ENCODE data around the gene GABARAPL2.
"Not testable (repeated sequence)": the region's sequence is repeated elsewhere in the genome, so short reads cannot be mapped to it uniquely, and the experiment has no call there.

The GABARAPL2 gene

GRCh38 chr16:75590920-75591843, 25.0 kb downstream of the GABARAPL2 start:
- no peak overlapping the region for H3K4me3 ChIP-seq (ENCODE audit: low read depth, low read length)
- no peak overlapping the region; the same call in 1 of the 2 replicates for H3K27ac ChIP-seq (ENCODE audit: extremely low read depth, low read depth, low read length)
- CTCF ChIA-PET = interaction anchor here (0.9 to 1.3 kb wide), 5 partner anchors 9 to 392 kb away, joined by 3 to 6 read pairs (median 4); no protein-coding TSS in a partner anchor
- POLR2A ChIA-PET = interaction anchor here (0.5 to 1.2 kb wide), 5 partner anchors 21 to 57 kb away, joined by 3 to 6 read pairs (median 3); partner anchors contain the start of genes ADAT1, KARS1, TERF2IP and TMEM231
- peaks cover 5% of the 10 kb centered on the region; the same call in 1 of the 2 replicates for H3K4me1 ChIP-seq (ENCODE audit: control insufficient read depth, insufficient read depth, low read length)
- no peaks in the 10 kb centered on the region for H3K9me3 ChIP-seq (ENCODE audit: control insufficient read depth, insufficient read depth, low read depth, low read length)
- H3K36me3 ChIP-seq (ENCODE audit: control insufficient read depth in 2 of 2, insufficient read depth in 1 of 2, low read length in 2 of 2) = peaks cover 0 to 21% of the 10 kb centered on the region in 2 experiments; a peak in 2 of 3 replicates
- TF ChIP-seq ZNF660 (tag by site-specific recombination; IDR thresholded peaks at IDR 0.05) = peak; percentile 48; the same call in 1 of the 2 replicates
- 0 out of 2 replicates have a peak, but pooled peaks have one; percentile 9 for TF ChIP-seq PRDM6 (tag by site-specific recombination; IDR thresholded peaks at IDR 0.05)
- TF ChIP-seq RBAK (tag by site-specific recombination; IDR thresholded peaks at IDR 0.05) = no peak
- no peak for TF ChIP-seq ZNF362 (tag by site-specific recombination; IDR thresholded peaks at IDR 0.05)
- 0 out of 2 replicates have a peak, but pooled peaks have one; percentile 25 for TF ChIP-seq PRDM10 (tag by site-specific recombination; IDR thresholded peaks at IDR 0.05)
- TF ChIP-seq ELK4 (IDR thresholded peaks at IDR 0.05; ENCODE audit: borderline replicate concordance, low read depth, low read length) = no peak

GRCh38 chr16:75591927-75592326, 25.7 kb downstream of the GABARAPL2 start:
- not testable (repeated sequence) for H3K4me3 ChIP-seq (ENCODE audit: low read depth, low read length); H3K4me1 ChIP-seq (ENCODE audit: control insufficient read depth, insufficient read depth, low read length); H3K9me3 ChIP-seq (ENCODE audit: control insufficient read depth, insufficient read depth, low read depth, low read length); H3K27ac ChIP-seq (ENCODE audit: extremely low read depth, low read depth, low read length)
- H3K36me3 ChIP-seq (ENCODE audit: control insufficient read depth in 2 of 2, insufficient read depth in 1 of 2, low read length in 2 of 2) = peaks cover 0 to 17% of the 10 kb centered on the region in 2 experiments; a peak in 2 of 3 replicates
- POLR2A ChIA-PET = interaction anchor here (1.2 kb wide), 1 partner anchor 36 kb away, joined by 3 read pairs; the partner anchor contains the start of gene TMEM231
- CTCF ChIA-PET = interaction anchor here (0.7 kb wide), 1 partner anchor 106 kb away, joined by 3 read pairs; no protein-coding TSS in a partner anchor

GRCh38 chr16:75593308-75593707, 27.1 kb downstream of the GABARAPL2 start:
- no peak overlapping the region for H3K4me3 ChIP-seq (ENCODE audit: low read depth, low read length)
- no peaks in the 10 kb centered on the region for H3K9me3 ChIP-seq (ENCODE audit: control insufficient read depth, insufficient read depth, low read depth, low read length)
- H3K27ac ChIP-seq (ENCODE audit: extremely low read depth, low read depth, low read length) = no peak overlapping the region
- POLR2A ChIA-PET = no interaction called here
- CTCF ChIA-PET = no interaction called here
- no peak for TF ChIP-seq ZNF701 (tag by site-specific recombination; IDR thresholded peaks at IDR 0.05)
- no peak for TF ChIP-seq ZNF302 (tag by site-specific recombination; IDR thresholded peaks at IDR 0.05; ENCODE audit: low read depth)
- no peak for TF ChIP-seq ZFP37 (tag by site-specific recombination; IDR thresholded peaks at IDR 0.05)
- no peak for TF ChIP-seq ZNF76 (tag by site-specific recombination; IDR thresholded peaks at IDR 0.05; ENCODE audit: borderline replicate concordance, low read depth)
- TF ChIP-seq ZNF324 (tag by site-specific recombination; IDR thresholded peaks at IDR 0.05) = no peak
- peaks cover 5% of the 10 kb centered on the region; the same call in 1 of the 2 replicates for H3K4me1 ChIP-seq (ENCODE audit: control insufficient read depth, insufficient read depth, low read length)
- H3K36me3 ChIP-seq (ENCODE audit: control insufficient read depth in 2 of 2, insufficient read depth in 1 of 2, low read length in 2 of 2) = peaks cover 0 to 29% of the 10 kb centered on the region in 2 experiments; a peak in 2 of 3 replicates

All from HEK293 (cell line).